Astrocyte (in vitro differentiated cells and primary cell): ENCODE data around the gene RHPN2.

Experiments
- EZH2 ChIP-seq: IDR thresholded peaks from 2 replicates; pipeline ENCODE4 v1.6.1; 2012; ENCODE audit warnings: mild to moderate bottlenecking, low read length, inconsistent platforms; ENCODE audit not compliant: insufficient read depth
- TF ChIP-seq, protein P1 (sequence below): IDR thresholded peaks from 2 replicates; pipeline ENCODE4 v1.5.1; 2011; ENCODE audit warnings: low read depth, mild to moderate bottlenecking, inconsistent platforms, low read length, moderate library complexity; ENCODE audit not compliant: insufficient read depth

- TF ChIP-seq, protein P1, sequence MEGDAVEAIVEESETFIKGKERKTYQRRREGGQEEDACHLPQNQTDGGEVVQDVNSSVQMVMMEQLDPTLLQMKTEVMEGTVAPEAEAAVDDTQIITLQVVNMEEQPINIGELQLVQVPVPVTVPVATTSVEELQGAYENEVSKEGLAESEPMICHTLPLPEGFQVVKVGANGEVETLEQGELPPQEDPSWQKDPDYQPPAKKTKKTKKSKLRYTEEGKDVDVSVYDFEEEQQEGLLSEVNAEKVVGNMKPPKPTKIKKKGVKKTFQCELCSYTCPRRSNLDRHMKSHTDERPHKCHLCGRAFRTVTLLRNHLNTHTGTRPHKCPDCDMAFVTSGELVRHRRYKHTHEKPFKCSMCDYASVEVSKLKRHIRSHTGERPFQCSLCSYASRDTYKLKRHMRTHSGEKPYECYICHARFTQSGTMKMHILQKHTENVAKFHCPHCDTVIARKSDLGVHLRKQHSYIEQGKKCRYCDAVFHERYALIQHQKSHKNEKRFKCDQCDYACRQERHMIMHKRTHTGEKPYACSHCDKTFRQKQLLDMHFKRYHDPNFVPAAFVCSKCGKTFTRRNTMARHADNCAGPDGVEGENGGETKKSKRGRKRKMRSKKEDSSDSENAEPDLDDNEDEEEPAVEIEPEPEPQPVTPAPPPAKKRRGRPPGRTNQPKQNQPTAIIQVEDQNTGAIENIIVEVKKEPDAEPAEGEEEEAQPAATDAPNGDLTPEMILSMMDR = no peak
- TF ChIP-seq EZH2 = no peak
These were observed 25.5 kb downstream of the RHPN2 start for GRCh38 chr19:33039108-33039599.
